Activated CD4-positive, alpha-beta T cell treated with anti-CD3 and anti-CD28 coated beads for 36 hours (primary cell): Measurements from ENCODE around the gene VPS33A. TPM values are rescaled to one million over a fixed set of nuclear protein-coding genes. Genes with fewer than 3 reads are reported as not detected.

Experiments
- ATAC-seq: fragments of 200-7000 bp; cut with Tn5 transposase; one replicate; pipeline ENCODE4 v1.10.0; 2021; ENCODE audit warnings: mild to moderate bottlenecking, moderate library complexity
- CTCF ChIA-PET: fragments of 350-600 bp; sonication (Branson Sonifier 250); formaldehyde crosslinking; loops from one replicate; lab custom pipeline; 2021; ENCODE audit warnings: antibody characterized with exemption; lab: Charles Lee
- POLR2A ChIA-PET: fragments of 350-600 bp; sonication (Branson Sonifier 250); formaldehyde crosslinking; loops from one replicate; lab custom pipeline; 2021; ENCODE audit warnings: antibody characterized with exemption, inconsistent platforms; lab: Charles Lee
- DNase-seq: peaks from one replicate; pipeline ENCODE4 v3.0.0-alpha.2; 2020
- H3K27ac Mint-ChIP-seq: one replicate; pipeline ENCODE4 v1.8.0; 2021; ENCODE audit warnings: mixed read lengths
- H3K27me3 Mint-ChIP-seq: one replicate; pipeline ENCODE4 v1.8.0; 2021; ENCODE audit warnings: mixed read lengths
- H3K36me3 Mint-ChIP-seq: one replicate; pipeline ENCODE4 v1.8.0; 2021; ENCODE audit warnings: low read depth, mixed read lengths
- H3K4me1 Mint-ChIP-seq: one replicate; pipeline ENCODE4 v1.8.0; 2021; ENCODE audit warnings: mixed read lengths
- H3K4me3 Mint-ChIP-seq: one replicate; pipeline ENCODE4 v1.8.0; 2021; ENCODE audit warnings: mild to moderate bottlenecking, moderate library complexity, mixed read lengths
- H3K9me3 Mint-ChIP-seq: one replicate; pipeline ENCODE4 v1.8.0; 2021; ENCODE audit warnings: low read depth, mixed read lengths
- intact Hi-C, 2 experiments: fragments of 100-400 bp; cut with DNase I in 1 of 2; cut with micrococcal nuclease in 1 of 2; formaldehyde crosslinking; loops; one replicate each; pipeline versions ENCODE4 v1.14.2 to v1.15.1; 2022 to 2024; cut with DNase I, micrococcal nuclease
- total RNA-seq, 2 experiments: library from RNA; stranded (reverse); gene quantifications; one replicate each; pipeline ENCODE4 v1.2.3, GENCODE V29; 2021

VPS33A gene
- 10 to 100 TPM; 24.8 to 26.4 TPM for total RNA-seq

DNA sequence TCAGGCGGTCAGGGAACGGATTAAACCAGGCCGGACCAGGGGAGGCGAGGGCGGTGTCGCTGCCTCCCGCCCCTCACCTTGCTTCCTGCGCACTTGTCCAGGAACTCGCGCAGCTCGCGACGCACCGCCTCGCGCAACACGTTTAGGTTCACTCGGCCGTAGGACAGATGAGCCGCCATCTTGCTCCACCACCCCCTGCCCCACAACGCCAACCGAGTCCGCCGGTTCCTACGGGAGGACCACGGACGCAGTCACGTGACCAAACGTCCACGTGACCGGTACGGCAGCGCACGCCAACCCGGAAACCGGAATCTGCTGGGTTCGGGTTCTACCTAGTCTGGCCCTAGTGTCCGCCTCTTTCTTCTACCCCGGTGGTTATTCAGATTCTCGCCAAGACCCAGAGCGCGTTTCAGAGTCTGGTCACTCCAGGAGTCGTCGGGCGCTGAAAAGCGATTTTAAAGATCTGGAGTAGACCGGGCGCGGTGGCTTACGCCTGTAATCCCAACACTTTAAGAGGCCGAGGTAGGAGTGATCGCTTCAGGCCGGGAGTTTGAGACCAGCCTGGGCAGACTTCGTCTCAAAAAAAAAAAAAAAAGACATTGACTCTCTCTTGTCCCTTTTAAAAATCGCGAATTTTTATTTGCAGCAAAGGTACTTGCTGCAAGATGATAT lies at the start of gene VPS33A:
Gene VPS33A (minus strand): TSS at position 265 of the 672 bp plus-strand sequence. CDS start 86 bp downstream, at position 179.
- Mint-ChIP-seq H3K27ac (peak within 1 kb of the TSS; percentile 98), H3K4me3 (peak within 1 kb of the TSS; percentile 97), H3K4me1 (peaks cover 23% of the 10 kb centered on the region), H3K27me3 (no peaks in the 10 kb centered on the region), H3K36me3 (peaks cover 7% of the 10 kb centered on the region), H3K9me3 (no peaks in the 10 kb centered on the region)
- ChIA-PET CTCF (interaction anchor here (0.6 to 1.6 kb wide), 3 partner anchors 22 to 41 kb away, joined by 4 to 6 read pairs (median 4); partner anchors contain the start of gene DIABLO), POLR2A (interaction anchor here (0.6 to 0.8 kb wide), 3 partner anchors 22 to 235 kb away, joined by 4 to 12 read pairs (median 6); no protein-coding TSS in a partner anchor)
- intact Hi-C loops, result loop anchor here (1.0 to 5.0 kb wide), 9 partner anchors 40 to 810 kb away; partner anchors contain the start of genes DIABLO (in 2 of the 2), B3GNT4 (in 1 of the 2), CFAP251 (in 1 of the 2) and DENR (in 1 of the 2)
- DNase-seq (peak; percentile 98), ATAC-seq (peak; percentile 86)

DNA sequence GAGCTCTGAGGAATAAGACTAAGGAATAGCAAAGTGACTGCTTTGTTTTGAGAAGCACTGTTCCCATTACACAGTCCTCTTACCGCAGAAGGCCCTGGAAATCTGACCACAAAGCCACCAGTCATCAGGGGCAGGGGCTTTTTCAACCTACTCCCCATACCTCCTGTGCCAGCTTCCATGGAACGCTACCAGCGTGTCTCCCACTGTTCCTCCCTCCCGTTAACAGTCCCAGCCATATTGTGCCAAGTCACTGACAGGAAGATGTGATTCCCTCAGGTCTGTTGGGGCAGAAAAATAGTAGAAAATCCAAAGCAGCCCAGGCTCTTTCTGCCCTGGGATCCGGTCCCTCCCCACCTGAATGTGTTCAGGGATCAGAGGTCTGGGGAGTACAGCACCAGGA lies 46.6 kb upstream of the VPS33A start:
- Mint-ChIP-seq H3K9me3 (no peaks in the 10 kb centered on the region), H3K4me3 (no peak overlapping the region), H3K36me3 (peaks cover 17% of the 10 kb centered on the region), H3K27me3 (no peaks in the 10 kb centered on the region), H3K27ac (no peak overlapping the region), H3K4me1 (no peaks in the 10 kb centered on the region)
- DNase-seq, result no peak
- CTCF ChIA-PET, result interaction anchor here (1.5 to 2.0 kb wide), 2 partner anchors 21 to 23 kb away, joined by 5 read pairs; no protein-coding TSS in a partner anchor
- POLR2A ChIA-PET, result no interaction called here
- intact Hi-C loops, result no loop called here
- ATAC-seq, result no peak

DNA sequence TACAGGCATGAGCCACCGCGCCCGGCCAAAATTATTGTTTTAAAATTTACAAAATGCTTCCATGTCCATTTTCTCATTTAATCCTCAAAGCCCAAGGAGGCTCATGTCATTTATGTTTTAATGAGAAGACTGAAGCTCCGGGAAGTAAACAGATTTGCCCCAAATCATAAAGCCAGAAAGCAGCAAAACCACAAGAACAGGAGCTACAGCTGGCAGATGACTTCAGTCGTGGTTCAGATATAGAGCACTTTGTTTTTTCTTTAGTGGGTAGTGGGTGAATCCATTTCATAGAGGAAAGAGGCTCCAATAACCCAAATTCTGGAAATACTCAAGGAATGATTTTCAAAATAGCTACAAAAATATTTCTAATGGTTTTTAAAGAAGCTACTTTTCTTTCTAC lies 45.4 kb upstream of the VPS33A start:
- no peaks in the 10 kb centered on the region for H3K9me3 Mint-ChIP-seq
- DNase-seq (no peak), ATAC-seq (no peak)
- intact Hi-C loops, result no loop called here
- POLR2A ChIA-PET, result no interaction called here
- no peaks in the 10 kb centered on the region for H3K4me1 Mint-ChIP-seq
- peaks cover 14% of the 10 kb centered on the region for H3K36me3 Mint-ChIP-seq
- no peak overlapping the region for H3K4me3 Mint-ChIP-seq
- H3K27me3 Mint-ChIP-seq, result no peaks in the 10 kb centered on the region
- CTCF ChIA-PET, result interaction anchor here (0.6 to 2.0 kb wide), 5 partner anchors 22 to 328 kb away, joined by 3 to 7 read pairs (median 5); no protein-coding TSS in a partner anchor
- H3K27ac Mint-ChIP-seq, result no peak overlapping the region

DNA sequence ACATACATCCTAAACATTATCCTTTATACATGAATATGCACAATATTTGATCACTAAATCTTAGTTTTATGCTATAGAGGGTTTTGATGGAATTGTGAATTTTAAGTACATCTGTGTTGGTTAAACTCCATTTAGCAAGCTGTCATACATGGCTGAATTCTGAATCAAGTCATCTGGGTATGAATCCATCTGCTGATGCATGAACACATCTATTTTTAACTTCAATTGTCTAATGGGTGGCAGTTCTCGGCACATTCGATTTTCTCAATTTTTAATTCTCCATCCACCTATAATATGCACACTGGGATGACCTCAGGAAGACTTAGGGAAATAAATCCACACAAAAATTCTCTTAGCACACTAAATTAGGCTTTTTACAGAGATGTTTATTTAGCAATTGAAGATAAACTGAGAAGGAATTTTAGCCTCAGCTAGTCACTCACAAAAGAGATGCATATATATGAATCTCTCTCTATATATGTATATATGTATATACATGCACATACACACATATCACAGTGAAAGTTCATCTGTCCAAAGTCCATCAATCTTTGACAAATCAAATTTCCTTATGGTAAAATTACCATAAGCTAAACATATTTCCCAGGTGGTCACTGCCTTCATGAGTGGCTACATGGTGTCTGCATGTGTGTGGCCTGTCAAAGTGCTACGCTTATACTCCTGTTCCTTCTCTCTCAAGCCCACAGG lies 44.5 kb upstream of the VPS33A start:
- Mint-ChIP-seq H3K4me3 (no peak overlapping the region), H3K36me3 (peaks cover 11% of the 10 kb centered on the region), H3K27me3 (no peaks in the 10 kb centered on the region), H3K4me1 (no peaks in the 10 kb centered on the region), H3K27ac (no peak overlapping the region), H3K9me3 (no peaks in the 10 kb centered on the region)
- CTCF ChIA-PET, result interaction anchor here (0.6 to 2.0 kb wide), 2 partner anchors 23 to 49 kb away, joined by 4 to 5 read pairs; no protein-coding TSS in a partner anchor
- no peak for DNase-seq
- no peak for ATAC-seq
- POLR2A ChIA-PET, result no interaction called here
- intact Hi-C loops, result no loop called here

DNA sequence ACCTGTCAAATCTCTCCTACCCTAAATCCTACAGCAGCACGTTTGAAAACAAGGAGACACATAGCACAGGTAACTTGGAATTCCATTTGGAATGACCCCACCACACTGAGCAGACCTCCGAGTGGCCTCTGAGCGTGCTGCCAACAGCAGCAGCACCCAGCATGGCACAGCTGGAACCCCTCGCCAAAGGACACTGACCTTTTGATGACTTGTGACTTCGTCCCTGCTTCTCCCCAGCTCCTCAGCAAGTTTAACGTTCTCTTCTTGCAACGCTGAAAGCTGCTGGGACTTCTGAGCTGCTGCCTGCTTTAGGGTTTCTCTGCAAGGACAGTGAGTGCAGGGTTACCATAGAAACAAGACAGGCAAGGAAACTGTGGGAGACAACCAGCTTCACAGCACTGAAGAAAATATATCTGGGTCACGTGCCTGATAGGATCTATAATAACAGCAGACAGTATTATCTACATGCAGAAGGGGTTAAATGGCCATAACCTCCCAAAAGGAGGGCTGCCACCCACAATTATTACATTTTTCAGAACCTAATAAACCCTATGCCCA lies 43.3 kb upstream of the VPS33A start:
- no peak for ATAC-seq
- no peak for DNase-seq
- Mint-ChIP-seq H3K4me1 (no peaks in the 10 kb centered on the region), H3K27me3 (no peaks in the 10 kb centered on the region), H3K4me3 (no peak overlapping the region), H3K36me3 (peaks cover 4% of the 10 kb centered on the region), H3K9me3 (no peaks in the 10 kb centered on the region), H3K27ac (no peak overlapping the region)
- POLR2A ChIA-PET, result no interaction called here
- intact Hi-C loops, result no loop called here
- CTCF ChIA-PET, result interaction anchor here (1.5 kb wide), 1 partner anchor 32 kb away, joined by 3 read pairs; no protein-coding TSS in a partner anchor

DNA sequence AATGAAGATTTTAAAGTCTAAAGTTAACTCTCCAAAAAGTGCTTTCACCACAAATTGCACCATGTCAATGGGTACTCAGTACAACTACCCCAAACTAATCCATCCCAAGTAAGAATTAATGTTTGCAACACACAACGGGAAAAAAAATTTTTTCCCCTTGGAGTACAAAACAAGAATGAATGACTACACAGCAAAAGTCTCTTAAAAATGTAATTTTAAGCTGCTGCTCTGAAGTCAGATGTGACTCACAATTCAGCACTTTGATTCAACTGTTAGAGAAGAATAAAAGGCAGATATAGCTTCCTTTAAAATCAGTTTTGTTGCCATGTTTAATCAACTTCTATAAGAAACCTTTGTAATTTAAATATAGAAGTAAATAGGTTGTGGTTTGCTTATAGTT lies 42.5 kb upstream of the VPS33A start:
- H3K27me3 Mint-ChIP-seq, result no peaks in the 10 kb centered on the region
- ChIA-PET POLR2A (interaction anchor here (0.6 kb wide), 1 partner anchor 314 kb away, joined by 8 read pairs; no protein-coding TSS in a partner anchor), CTCF (interaction anchor here (1.2 to 1.5 kb wide), 2 partner anchors 26 to 33 kb away, joined by 3 to 4 read pairs; no protein-coding TSS in a partner anchor)
- ATAC-seq (no peak), DNase-seq (no peak)
- intact Hi-C loops, result no loop called here
- H3K4me1 Mint-ChIP-seq, result no peaks in the 10 kb centered on the region
- H3K36me3 Mint-ChIP-seq, result peaks cover 4% of the 10 kb centered on the region
- no peaks in the 10 kb centered on the region for H3K9me3 Mint-ChIP-seq
- no peak overlapping the region for H3K4me3 Mint-ChIP-seq
- H3K27ac Mint-ChIP-seq, result no peak overlapping the region

DNA sequence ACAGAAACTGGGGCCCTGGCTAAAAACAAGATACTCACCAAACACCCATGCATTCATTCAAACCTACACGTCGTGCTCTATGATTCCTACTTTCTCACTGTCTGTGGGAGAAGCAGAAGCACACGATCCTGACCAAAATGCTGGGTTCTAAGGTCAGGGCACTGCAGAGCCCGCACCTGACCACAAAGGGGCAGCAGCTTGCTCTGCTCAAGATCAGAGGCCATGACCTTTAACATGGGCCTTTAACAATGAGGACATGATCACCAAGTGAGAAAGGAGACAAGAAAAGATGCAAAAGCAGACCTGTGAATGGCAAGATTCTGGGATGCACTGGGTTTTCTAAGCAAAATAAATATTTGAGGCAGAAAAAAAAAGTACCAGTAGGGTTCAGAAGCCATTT lies 40.1 kb upstream of the VPS33A start:
- intact Hi-C loops, result no loop called here
- ATAC-seq (peak; percentile 36), DNase-seq (peak; percentile 14)
- H3K27me3 Mint-ChIP-seq, result no peaks in the 10 kb centered on the region
- H3K4me1 Mint-ChIP-seq, result no peaks in the 10 kb centered on the region
- no peak overlapping the region for H3K27ac Mint-ChIP-seq
- no peaks in the 10 kb centered on the region for H3K9me3 Mint-ChIP-seq
- H3K36me3 Mint-ChIP-seq, result peaks cover 5% of the 10 kb centered on the region
- H3K4me3 Mint-ChIP-seq, result no peak overlapping the region
- ChIA-PET CTCF (interaction anchor here (0.6 to 2.6 kb wide), 5 partner anchors 49 to 514 kb away, joined by 3 to 14 read pairs (median 4); no protein-coding TSS in a partner anchor), POLR2A (no interaction called here)

DNA sequence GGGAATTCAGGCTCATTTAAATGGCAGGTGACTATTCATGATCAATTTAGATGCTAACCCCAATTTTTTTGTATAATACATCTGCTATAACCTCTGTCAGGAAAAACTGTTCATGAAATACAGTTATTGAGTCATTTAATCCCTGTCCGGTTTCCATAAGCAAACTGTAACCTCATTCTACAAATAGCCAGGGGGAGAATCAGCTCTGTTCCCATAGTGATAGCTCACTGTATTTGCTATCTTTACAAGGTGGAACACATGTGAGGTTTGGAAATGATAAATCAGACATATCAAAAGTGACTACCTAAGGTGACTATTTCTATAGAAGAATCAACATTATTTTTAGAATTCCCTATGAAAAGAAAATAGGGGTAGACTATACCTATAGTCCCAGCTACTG lies 38.6 kb upstream of the VPS33A start:
- Mint-ChIP-seq H3K27ac (no peak overlapping the region), H3K27me3 (no peaks in the 10 kb centered on the region), H3K9me3 (no peaks in the 10 kb centered on the region), H3K4me3 (no peak overlapping the region), H3K4me1 (no peaks in the 10 kb centered on the region), H3K36me3 (peaks cover 6% of the 10 kb centered on the region)
- DNase-seq, result no peak
- ChIA-PET POLR2A (no interaction called here), CTCF (interaction anchor here (0.6 to 2.6 kb wide), 3 partner anchors 19 to 369 kb away, joined by 3 to 14 read pairs (median 5); no protein-coding TSS in a partner anchor)
- ATAC-seq, result no peak
- intact Hi-C loops, result no loop called here

DNA sequence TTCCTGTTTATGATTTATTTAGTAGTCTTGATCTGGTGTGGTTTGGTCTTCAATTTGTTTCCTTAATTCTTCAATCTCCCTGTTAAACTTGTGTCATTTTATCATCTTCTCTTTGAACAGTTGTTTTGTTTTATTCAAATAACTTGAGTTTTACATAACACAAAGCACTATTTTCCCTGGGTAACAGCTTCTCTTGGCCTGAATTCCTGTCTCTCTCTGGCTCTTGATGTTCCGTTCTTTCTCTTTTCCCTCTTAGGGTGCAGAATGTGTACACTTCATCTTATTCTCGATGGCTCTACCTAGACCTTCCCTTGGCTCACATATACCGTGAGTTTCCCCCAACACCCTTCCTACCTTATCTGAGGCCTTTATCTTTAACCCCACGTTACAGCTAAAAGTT lies 36.8 kb upstream of the VPS33A start:
- Mint-ChIP-seq H3K4me1 (no peaks in the 10 kb centered on the region), H3K9me3 (no peaks in the 10 kb centered on the region), H3K27ac (no peak overlapping the region), H3K4me3 (no peak overlapping the region), H3K27me3 (no peaks in the 10 kb centered on the region), H3K36me3 (peaks cover 9% of the 10 kb centered on the region)
- CTCF ChIA-PET, result no interaction called here
- no peak for ATAC-seq
- intact Hi-C loops, result no loop called here
- no peak for DNase-seq
- POLR2A ChIA-PET, result no interaction called here

DNA sequence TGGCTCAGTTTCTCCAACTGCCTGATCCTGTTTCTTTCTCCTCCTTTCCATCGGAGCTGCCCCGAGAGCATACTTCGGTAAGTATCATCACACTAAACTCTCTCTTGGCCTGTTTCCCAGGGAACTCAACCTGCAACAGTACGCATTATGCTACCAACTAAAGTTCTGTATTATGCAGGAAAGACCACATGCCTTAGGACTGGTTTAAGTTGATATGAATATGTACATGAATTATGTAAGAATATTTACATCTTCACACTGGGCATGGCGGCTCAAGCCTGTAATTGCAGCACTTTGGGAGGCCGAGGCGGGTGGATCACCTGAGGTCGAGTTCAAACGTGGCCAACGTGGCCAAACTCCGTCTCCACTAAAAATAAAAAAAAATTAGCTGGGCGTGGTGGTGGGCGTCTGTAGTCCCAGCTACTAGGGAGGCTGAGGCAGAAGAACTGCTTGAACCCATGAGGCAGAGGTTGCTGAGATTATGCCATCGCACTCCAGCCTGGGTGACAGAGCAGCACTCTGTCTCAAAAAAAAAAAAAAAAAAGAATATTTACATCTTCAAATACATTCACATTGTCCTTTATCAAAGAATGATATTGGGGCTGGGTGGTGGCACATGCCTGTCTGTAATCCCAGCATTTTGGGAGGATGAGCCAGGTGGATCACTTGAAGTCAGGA lies 31.9 kb upstream of the VPS33A start:
- H3K27ac Mint-ChIP-seq, result no peak overlapping the region
- ChIA-PET CTCF (interaction anchor here (0.6 to 1.2 kb wide), 2 partner anchors 13 to 820 kb away, joined by 3 to 5 read pairs; no protein-coding TSS in a partner anchor), POLR2A (no interaction called here)
- ATAC-seq (no peak), DNase-seq (no peak)
- intact Hi-C loops, result no loop called here
- H3K36me3 Mint-ChIP-seq, result peaks cover 24% of the 10 kb centered on the region
- H3K4me3 Mint-ChIP-seq, result no peak overlapping the region
- H3K4me1 Mint-ChIP-seq, result peaks cover 1% of the 10 kb centered on the region
- no peaks in the 10 kb centered on the region for H3K9me3 Mint-ChIP-seq
- H3K27me3 Mint-ChIP-seq, result no peaks in the 10 kb centered on the region

DNA sequence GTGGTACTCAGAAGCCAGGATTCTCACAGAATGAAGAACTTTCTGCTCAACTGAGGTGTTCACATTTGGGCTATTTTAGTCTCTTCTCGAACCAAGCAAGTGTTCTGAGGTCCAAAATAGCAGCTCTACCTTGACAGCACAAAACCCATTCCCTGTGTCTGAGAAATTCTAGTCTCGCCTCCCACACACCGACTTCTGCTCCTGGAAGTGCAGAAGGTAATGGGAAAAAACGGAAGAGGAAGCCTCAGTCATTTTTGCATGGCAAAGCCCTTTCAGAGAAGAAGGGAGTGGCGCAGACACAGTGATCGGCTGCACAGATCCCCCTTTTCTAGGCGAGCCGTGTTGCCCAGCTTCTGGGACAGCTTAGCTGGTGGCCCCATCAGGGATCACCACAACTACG lies 31.2 kb upstream of the VPS33A start:
- ATAC-seq, result no peak
- no peaks in the 10 kb centered on the region for H3K9me3 Mint-ChIP-seq
- H3K27ac Mint-ChIP-seq, result no peak overlapping the region
- DNase-seq, result no peak
- intact Hi-C loops, result no loop called here
- no peaks in the 10 kb centered on the region for H3K27me3 Mint-ChIP-seq
- ChIA-PET CTCF (no interaction called here), POLR2A (no interaction called here)
- H3K36me3 Mint-ChIP-seq, result peaks cover 27% of the 10 kb centered on the region
- peaks cover 5% of the 10 kb centered on the region for H3K4me1 Mint-ChIP-seq
- no peak overlapping the region for H3K4me3 Mint-ChIP-seq
